A549 (cell line): ENCODE results near the gene CACNA1S.

Source experiments
- BHLHE40 ChIP-seq: IDR thresholded peaks from 2 replicates; pipeline ENCODE4 v1.6.1; 2012; ENCODE audit warnings: low read depth, low read length, inconsistent platforms
- CEBPB ChIP-seq, 2 experiments: fragments of >200 bp in 1 of 2; sonication (Bioruptor Twin) in 1 of 2; formaldehyde crosslinking in 1 of 2; IDR thresholded peaks; 2 replicates each; pipeline ENCODE4 v1.6.1; 2012 to 2016
- CTCF ChIP-seq: fragments of >200 bp; sonication (Bioruptor Twin); formaldehyde crosslinking; IDR thresholded peaks from 3 replicates; pipeline ENCODE4 v1.5.1; 2016
- EP300 ChIP-seq, 2 experiments: fragments of >200 bp; sonication (Bioruptor Twin); formaldehyde crosslinking; IDR thresholded peaks; 2 replicates in 1 of 2; 3 replicates in 1 of 2; pipeline ENCODE4 v1.6.1; 2016 to 2017
- JUNB ChIP-seq: fragments of >200 bp; sonication (Bioruptor Twin); formaldehyde crosslinking; IDR thresholded peaks from 2 replicates; pipeline ENCODE4 v1.6.1; 2016
- SREBF2 ChIP-seq: fragments of 450-650 bp; IDR thresholded peaks from 2 replicates; pipeline ENCODE4 v1.6.1; 2014; ENCODE audit warnings: mild to moderate bottlenecking, moderate library complexity
- TF ChIP-seq, protein P1 (sequence below): IDR thresholded peaks from 2 replicates; pipeline ENCODE4 v1.6.1; 2012; ENCODE audit warnings: low read depth, borderline replicate concordance
- TF ChIP-seq, protein P2 (sequence below): fragments of 200-600 bp; sonication (generic); IDR thresholded peaks from 2 replicates; pipeline ENCODE4 v1.6.1; 2016; ENCODE audit warnings: antibody characterized with exemption, mild to moderate bottlenecking, moderate library complexity

DNA sequence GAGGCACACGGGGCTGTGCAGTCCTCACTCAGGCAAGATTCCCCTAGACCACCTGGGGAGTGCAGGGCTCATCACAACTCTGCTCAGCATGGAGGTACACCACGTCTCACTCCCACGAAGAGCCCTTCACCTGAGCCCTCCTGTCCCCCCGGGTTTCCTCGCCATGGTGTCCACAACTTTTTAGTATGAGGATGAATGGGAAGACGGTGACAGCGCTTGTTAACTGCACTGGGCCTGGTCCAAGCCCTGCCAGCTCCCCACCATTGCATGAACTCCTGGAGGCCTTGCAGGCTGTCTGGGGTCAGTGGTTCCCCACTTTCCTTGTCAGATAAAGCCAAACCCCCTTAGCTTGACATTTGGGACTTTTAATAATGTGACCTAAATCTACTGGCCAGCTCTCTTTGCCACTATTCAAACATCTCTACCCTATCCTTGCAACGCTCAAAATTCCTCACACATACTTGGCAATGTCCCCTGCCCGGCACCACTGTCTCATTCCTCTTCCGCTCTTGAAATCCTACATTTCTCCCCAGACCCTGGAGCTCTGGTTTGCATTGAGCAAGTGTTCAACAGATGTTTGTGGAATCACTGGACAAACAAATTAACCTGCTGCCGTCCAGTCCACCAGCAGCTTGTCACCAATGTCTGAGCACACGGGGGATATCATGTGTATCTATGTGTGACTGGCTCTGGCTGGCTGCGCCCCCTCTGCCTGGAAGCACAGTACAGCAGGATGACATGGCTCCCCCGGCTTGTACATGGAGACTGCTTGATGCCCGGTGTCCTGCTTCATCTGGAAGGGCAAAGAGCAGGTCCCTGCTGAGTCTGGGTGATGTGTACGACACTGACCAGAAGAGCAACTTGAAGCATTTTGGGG lies 30.9 kb upstream of the CACNA1S start:
- TF ChIP-seq, protein P1, sequence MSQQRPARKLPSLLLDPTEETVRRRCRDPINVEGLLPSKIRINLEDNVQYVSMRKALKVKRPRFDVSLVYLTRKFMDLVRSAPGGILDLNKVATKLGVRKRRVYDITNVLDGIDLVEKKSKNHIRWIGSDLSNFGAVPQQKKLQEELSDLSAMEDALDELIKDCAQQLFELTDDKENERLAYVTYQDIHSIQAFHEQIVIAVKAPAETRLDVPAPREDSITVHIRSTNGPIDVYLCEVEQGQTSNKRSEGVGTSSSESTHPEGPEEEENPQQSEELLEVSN, result no peak
- no peak for TF ChIP-seq CEBPB (IDR thresholded peaks at IDR 0.05)
- TF ChIP-seq CTCF, result no peak
- no peak for TF ChIP-seq JUNB
- no peak for TF ChIP-seq EP300 (IDR thresholded peaks at IDR 0.05)
- TF ChIP-seq BHLHE40, result no peak
- TF ChIP-seq, protein P2, sequence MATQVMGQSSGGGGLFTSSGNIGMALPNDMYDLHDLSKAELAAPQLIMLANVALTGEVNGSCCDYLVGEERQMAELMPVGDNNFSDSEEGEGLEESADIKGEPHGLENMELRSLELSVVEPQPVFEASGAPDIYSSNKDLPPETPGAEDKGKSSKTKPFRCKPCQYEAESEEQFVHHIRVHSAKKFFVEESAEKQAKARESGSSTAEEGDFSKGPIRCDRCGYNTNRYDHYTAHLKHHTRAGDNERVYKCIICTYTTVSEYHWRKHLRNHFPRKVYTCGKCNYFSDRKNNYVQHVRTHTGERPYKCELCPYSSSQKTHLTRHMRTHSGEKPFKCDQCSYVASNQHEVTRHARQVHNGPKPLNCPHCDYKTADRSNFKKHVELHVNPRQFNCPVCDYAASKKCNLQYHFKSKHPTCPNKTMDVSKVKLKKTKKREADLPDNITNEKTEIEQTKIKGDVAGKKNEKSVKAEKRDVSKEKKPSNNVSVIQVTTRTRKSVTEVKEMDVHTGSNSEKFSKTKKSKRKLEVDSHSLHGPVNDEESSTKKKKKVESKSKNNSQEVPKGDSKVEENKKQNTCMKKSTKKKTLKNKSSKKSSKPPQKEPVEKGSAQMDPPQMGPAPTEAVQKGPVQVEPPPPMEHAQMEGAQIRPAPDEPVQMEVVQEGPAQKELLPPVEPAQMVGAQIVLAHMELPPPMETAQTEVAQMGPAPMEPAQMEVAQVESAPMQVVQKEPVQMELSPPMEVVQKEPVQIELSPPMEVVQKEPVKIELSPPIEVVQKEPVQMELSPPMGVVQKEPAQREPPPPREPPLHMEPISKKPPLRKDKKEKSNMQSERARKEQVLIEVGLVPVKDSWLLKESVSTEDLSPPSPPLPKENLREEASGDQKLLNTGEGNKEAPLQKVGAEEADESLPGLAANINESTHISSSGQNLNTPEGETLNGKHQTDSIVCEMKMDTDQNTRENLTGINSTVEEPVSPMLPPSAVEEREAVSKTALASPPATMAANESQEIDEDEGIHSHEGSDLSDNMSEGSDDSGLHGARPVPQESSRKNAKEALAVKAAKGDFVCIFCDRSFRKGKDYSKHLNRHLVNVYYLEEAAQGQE, result no peak
- no peak for TF ChIP-seq SREBF2
